GM19025 (cell line): Measurements from ENCODE around the gene C11orf98.

Experiments used
- ATAC-seq: cut with Tn5 transposase; IDR thresholded peaks from one replicate; pipeline ENCODE4 v1.9.1; 2021; ENCODE audit warnings: mild to moderate bottlenecking, low read depth, moderate library complexity; ENCODE audit not compliant: unreplicated experiment

The C11orf98 gene

DNA sequence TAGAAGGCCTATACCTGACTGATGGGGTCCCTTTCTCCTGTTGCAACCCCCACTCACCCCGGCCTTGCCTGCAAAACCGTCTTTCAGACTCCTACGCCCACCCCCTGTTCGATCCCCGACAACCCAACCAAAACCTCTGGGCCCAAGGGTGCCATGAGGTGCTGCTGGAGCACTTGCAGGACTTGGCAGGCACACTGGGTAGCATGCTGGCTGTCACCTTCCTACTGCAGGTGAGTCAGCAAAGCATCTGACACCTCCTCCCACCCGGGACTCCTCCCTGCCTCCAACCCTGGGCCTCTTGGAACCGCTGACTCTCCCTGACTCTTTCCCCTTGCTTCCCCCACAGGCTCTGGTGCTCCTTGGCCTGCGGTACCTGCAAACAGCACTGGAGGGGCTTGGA lies 50.7 kb downstream of the C11orf98 start:
- no peak for ATAC-seq

DNA sequence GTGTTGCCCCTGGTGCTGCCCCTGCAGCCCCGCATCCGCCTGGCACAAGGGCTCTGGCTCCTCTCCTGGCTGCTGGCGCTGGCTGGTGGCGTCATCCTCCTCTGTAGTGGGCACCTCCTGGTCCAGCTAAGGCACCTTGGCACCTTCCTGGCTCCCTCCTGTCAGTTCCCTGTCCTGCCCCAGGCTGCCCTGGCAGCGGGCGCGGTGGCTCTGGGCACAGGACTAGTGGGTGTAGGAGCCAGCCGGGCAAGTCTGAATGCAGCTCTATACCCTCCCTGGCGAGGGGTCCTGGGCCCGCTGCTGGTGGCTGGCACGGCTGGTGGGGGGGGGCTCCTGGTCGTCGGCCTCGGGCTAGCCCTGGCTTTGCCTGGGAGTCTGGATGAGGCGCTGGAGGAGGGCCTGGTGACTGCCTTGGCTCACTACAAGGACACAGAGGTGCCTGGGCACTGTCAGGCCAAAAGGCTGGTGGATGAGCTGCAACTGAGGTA lies 51.7 kb downstream of the C11orf98 start:
- no peak for ATAC-seq
